ENCODE measurements around the gene THAP7. TPM values are rescaled to one million over a fixed set of nuclear protein-coding genes. Genes with fewer than 3 reads are reported as not detected.

Gene THAP7
- total RNA-seq, 1 experiment from 2014 or later = 38.5 TPM

GRCh38 chr22:21025763-21026755 is 24.1 kb upstream of the THAP7 start:
- BruUV-seq (replicated peaks) = no TSS peak
- H3K27me3 ChIP-seq (replicated peaks; ENCODE audit: insufficient read depth, low read depth, low read length, poor library complexity) = no peaks in the 10 kb centered on the region
- no peaks in the 10 kb centered on the region for H3K9me3 ChIP-seq (ENCODE audit: low read depth, low read length, poor library complexity, severe bottlenecking)
- H3K4me3 ChIP-seq (ENCODE audit: low read depth, low read length, poor library complexity, severe bottlenecking) = no peak overlapping the region
- no peaks in the 10 kb centered on the region for H3K36me3 ChIP-seq (ENCODE audit: insufficient read depth, low read length, poor library complexity, severe bottlenecking)
- no peak overlapping the region for H3K27ac ChIP-seq (ENCODE audit: low read depth, low read length, poor library complexity, severe bottlenecking)
- ChIA-PET POLR2A (ENCODE audit: low non-redundant PET) (no interaction called here), CTCF (no interaction called here)
- TF ChIP-seq CTCF (conservative IDR thresholded peaks at IDR 0.05; ENCODE audit: low read depth, low read length) (no peak), EZH2 (IDR thresholded peaks at IDR 0.05; ENCODE audit: borderline replicate concordance, low read depth, low read length, poor library complexity, severe bottlenecking) (no peak)
- DNase-seq (ENCODE audit: low spot score) = no peak
- intact Hi-C loops (cut with micrococcal nuclease; ENCODE audit: unreplicated experiment) = no loop called here
- no peaks in the 10 kb centered on the region for H3K4me1 ChIP-seq (ENCODE audit: insufficient read depth, low read length, poor library complexity, severe bottlenecking)

GRCh38 chr22:21025266-21025665 is 23.3 kb upstream of the THAP7 start:
- TF ChIP-seq CTCF (conservative IDR thresholded peaks at IDR 0.05; ENCODE audit: low read depth, low read length) = no peak
- TF ChIP-seq EZH2 (IDR thresholded peaks at IDR 0.05; ENCODE audit: borderline replicate concordance, low read depth, low read length, poor library complexity, severe bottlenecking) = no peak
- H3K36me3 ChIP-seq (ENCODE audit: insufficient read depth, low read length, poor library complexity, severe bottlenecking) = no peaks in the 10 kb centered on the region
- no peak for DNase-seq (ENCODE audit: low spot score)
- no TSS peak for BruUV-seq (replicated peaks)
- POLR2A ChIA-PET (ENCODE audit: low non-redundant PET) = no interaction called here
- H3K27me3 ChIP-seq (replicated peaks; ENCODE audit: insufficient read depth, low read depth, low read length, poor library complexity) = no peaks in the 10 kb centered on the region
- intact Hi-C loops (cut with micrococcal nuclease; ENCODE audit: unreplicated experiment) = no loop called here
- H3K4me3 ChIP-seq (ENCODE audit: low read depth, low read length, poor library complexity, severe bottlenecking) = no peak overlapping the region
- CTCF ChIA-PET = no interaction called here
- no peaks in the 10 kb centered on the region for H3K9me3 ChIP-seq (ENCODE audit: low read depth, low read length, poor library complexity, severe bottlenecking)
- H3K27ac ChIP-seq (ENCODE audit: low read depth, low read length, poor library complexity, severe bottlenecking) = no peak overlapping the region
- H3K4me1 ChIP-seq (ENCODE audit: insufficient read depth, low read length, poor library complexity, severe bottlenecking) = no peaks in the 10 kb centered on the region

DNA sequence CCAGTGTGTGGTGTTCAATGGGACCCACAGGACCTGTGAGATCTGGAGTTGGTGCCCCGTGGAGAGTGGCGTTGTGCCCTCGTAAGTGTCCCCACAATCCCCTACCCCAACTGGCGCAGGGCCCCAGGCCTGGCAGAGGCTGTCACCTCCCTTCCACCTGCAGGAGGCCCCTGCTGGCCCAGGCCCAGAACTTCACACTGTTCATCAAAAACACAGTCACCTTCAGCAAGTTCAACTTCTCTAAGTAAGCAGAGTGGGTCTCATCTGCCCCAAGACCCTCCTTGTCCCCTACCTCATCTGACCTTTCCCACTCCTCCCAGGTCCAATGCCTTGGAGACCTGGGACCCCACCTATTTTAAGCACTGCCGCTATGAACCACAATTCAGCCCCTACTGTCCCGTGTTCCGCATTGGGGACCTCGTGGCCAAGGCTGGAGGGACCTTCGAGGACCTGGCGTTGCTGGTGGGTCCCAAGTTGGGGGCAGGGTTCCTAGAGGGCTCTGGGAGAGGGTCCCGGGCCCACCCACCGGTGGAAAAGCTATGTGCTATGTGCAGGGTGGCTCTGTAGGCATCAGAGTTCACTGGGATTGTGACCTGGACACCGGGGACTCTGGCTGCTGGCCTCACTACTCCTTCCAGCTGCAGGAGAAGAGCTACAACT is 21.2 kb upstream of the THAP7 start:
- no peak for TF ChIP-seq CTCF (conservative IDR thresholded peaks at IDR 0.05; ENCODE audit: low read depth, low read length)
- TF ChIP-seq EZH2 (IDR thresholded peaks at IDR 0.05; ENCODE audit: borderline replicate concordance, low read depth, low read length, poor library complexity, severe bottlenecking) = no peak
- CTCF ChIA-PET = interaction anchor here (0.6 to 0.7 kb wide), 2 partner anchors 239 to 1084 kb away, joined by 3 to 4 read pairs; no protein-coding TSS in a partner anchor

More for the DNA sequence above, 21.2 kb upstream of the THAP7 start:
- no peaks in the 10 kb centered on the region for H3K9me3 ChIP-seq (ENCODE audit: low read depth, low read length, poor library complexity, severe bottlenecking)
- no peak overlapping the region for H3K27ac ChIP-seq (ENCODE audit: low read depth, low read length, poor library complexity, severe bottlenecking)
- DNase-seq (ENCODE audit: low spot score) = no peak
- H3K4me1 ChIP-seq (ENCODE audit: insufficient read depth, low read length, poor library complexity, severe bottlenecking) = no peaks in the 10 kb centered on the region
- no peak overlapping the region for H3K4me3 ChIP-seq (ENCODE audit: low read depth, low read length, poor library complexity, severe bottlenecking)
- no peaks in the 10 kb centered on the region for H3K27me3 ChIP-seq (replicated peaks; ENCODE audit: insufficient read depth, low read depth, low read length, poor library complexity)
- BruUV-seq (replicated peaks) = no TSS peak
- intact Hi-C loops (cut with micrococcal nuclease; ENCODE audit: unreplicated experiment) = no loop called here
- no peaks in the 10 kb centered on the region for H3K36me3 ChIP-seq (ENCODE audit: insufficient read depth, low read length, poor library complexity, severe bottlenecking)
- POLR2A ChIA-PET (ENCODE audit: low non-redundant PET) = no interaction called here

All from A673 (cell line).